ENCODE results near the gene PLGLB2.
"Not testable (repeated sequence)": the region's sequence is repeated elsewhere in the genome, so short reads cannot be mapped to it uniquely, and the experiment has no call there.

The PLGLB2 gene

DNA sequence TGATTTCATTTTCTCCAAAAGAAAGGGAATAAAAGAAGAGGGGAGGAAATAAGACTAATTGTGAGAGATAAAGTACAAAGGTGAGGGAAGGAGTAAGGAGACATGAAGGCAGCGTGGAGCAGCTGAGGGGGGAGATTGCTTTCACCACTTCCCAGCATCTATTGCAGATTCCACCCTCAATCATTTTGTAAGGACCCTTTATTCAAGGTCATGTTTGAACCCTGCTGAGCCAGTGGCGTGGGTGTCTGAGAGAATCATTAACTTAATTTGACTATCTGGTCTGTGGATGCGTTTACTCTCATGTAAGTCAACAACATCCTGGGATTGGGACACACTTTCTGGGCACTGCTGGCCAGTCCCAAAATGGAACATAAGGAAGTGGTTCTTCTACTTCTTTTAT, at the start of gene PLGLB2:
PLGLB2 (plus strand) TSS at position 297 of the 400 bp plus-strand sequence; CDS start at position 364, 67 bp downstream.
- H3K4me3 ChIP-seq, H3K27ac ChIP-seq: not testable (repeated sequence)

- H3K4me3 ChIP-seq: not testable (repeated sequence)
These were observed 43.1 kb upstream of the PLGLB2 start for GRCh38 chr2:87704572-87705323.

GRCh38 chr2:87708368-87708767, 39.5 kb upstream of the PLGLB2 start:
- H3K27ac ChIP-seq, H3K4me3 ChIP-seq: not testable (repeated sequence)

More at GRCh38 chr2:87704572-87705323, 43.1 kb upstream of the PLGLB2 start:
- not testable (repeated sequence) for H3K27ac ChIP-seq

DNA sequence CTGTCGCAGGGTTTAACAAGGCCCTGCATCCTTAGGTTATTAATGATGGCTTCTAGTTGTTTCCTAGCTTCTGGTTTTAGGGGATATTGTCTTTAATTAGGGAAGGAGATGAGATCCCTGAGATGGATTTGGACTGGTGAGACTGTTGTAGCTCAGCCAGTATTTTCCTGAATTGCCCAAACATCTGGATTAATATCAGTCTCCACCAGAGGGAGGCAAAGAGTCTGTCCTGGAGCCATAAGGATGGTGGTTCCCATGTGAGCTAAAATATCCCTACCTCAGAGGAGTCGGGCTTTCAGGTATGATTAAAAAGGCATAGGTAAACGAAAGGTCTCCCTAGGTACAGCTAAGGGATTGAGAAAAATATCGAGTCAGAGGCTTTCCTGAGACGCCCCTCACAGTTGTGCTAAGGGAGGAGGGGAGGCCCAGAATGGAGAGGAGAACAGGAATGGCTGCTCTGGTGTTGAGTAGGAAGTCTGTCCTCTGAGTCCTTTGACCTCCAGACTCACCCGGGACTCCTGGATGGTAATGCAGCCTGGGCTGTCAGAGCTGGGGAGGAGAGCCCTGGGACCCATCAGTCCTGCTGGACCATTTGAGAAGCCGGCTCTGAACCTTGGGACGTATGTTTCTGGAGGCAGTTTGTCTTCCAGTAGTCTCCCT, 19.8 kb upstream of the PLGLB2 start:
- not testable (repeated sequence) for H3K4me3 ChIP-seq, H3K27ac ChIP-seq

GRCh38 chr2:87740928-87741327, 7.0 kb upstream of the PLGLB2 start:
- not testable (repeated sequence) for H3K27ac ChIP-seq, H3K4me3 ChIP-seq

DNA sequence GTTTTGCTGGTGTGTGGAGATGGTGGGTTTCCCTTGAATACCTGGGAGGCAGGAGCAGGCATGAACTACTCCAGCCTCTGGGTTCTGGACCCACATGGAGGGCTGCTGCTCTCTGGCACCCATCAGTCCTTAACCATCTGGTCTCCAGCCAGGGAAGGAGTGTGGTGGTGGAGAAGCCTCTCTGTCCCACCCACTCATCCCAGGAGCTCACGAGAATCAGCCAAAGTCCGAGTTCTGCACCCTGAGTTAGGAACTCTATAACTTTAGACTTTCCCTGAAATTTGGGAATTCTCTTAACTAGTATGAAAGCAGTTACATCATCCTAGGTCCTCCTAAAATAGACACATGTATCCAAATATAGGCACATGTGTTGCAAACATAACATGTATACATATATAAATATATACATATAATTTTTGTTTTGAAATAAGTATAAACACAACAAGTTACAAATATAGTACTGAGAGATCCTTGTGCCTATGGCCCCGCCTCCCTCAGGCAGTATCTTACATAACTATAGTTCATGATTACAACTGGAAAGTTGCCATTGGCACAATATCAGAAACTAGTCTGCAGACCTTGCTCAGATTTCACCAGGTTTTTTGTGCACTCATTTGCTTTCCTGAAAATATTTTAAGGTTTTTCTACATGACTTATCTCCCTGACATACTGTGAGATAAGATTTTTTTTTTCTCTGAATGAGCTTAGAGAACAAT, 5.3 kb upstream of the PLGLB2 start:
- not testable (repeated sequence) for H3K4me3 ChIP-seq, H3K27ac ChIP-seq

DNA sequence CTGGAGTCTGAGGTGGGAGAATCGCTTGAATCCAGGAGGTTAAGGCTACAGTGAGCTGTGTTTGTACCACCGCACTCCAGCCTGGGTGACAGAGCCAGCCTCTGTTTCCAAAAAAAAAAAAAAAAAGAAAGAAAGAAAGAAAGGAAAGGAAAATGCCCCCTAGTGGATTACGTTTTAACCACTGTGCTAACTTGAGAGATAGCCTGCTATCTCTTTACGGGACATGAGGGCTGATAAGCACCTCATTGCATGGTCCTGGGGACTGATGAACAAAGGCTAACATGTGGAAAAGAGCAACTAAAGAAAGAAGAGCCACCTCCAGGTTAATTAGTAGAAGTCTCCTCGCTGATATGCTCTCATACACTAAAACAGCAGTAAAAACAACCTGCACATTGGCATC, 4.2 kb upstream of the PLGLB2 start:
- not testable (repeated sequence) for H3K27ac ChIP-seq, H3K4me3 ChIP-seq

GRCh38 chr2:87745353-87745951, 2.4 kb upstream of the PLGLB2 start:
- H3K4me3 ChIP-seq, H3K27ac ChIP-seq: not testable (repeated sequence)

DNA sequence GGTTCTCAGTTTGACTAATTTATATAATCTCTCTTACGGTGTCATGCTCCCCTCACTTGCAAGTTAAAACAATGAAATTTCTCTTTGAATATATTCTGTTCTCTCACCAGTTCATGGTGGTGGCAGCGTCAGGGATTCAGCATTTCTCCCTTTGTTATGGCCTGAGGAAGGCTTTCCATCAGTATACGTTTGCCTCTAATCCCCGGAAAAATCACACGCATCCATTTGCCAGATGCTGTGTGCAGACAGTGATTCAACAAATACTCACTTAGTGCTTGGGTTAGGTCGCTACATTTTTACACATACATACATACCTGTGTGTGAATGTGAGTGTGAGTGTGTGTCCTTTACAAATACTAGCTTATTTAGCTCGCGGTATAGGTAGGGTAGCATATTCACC, 637 bp downstream of the PLGLB2 start:
- H3K27ac ChIP-seq, H3K4me3 ChIP-seq: not testable (repeated sequence)

- H3K27ac ChIP-seq: not testable (repeated sequence)
These were observed 2.7 kb downstream of the PLGLB2 start for GRCh38 chr2:87750560-87750959.

GRCh38 chr2:87754759-87755158, 6.9 kb downstream of the PLGLB2 start:
- not testable (repeated sequence) for H3K27ac ChIP-seq, H3K4me3 ChIP-seq

More at GRCh38 chr2:87750560-87750959, 2.7 kb downstream of the PLGLB2 start:
- not testable (repeated sequence) for H3K4me3 ChIP-seq
